ENCODE results near the gene PHF11. TPM values are rescaled to one million over a fixed set of nuclear protein-coding genes. Genes with fewer than 3 reads are reported as not detected.

The PHF11 gene
- total and polyA plus RNA-seq, 2 of the 8 experiments (the other 6 are each of a cell fraction or from before 2014, with no cell fraction given) = 6.1 to 8.1 TPM

- H3K4ac ChIP-seq (replicated peaks; ENCODE audit: insufficient read length, low read depth, low read length) = no peak overlapping the region
- no peak overlapping the region for H2BK15ac ChIP-seq (ENCODE audit: low read length)
- no peaks in the 10 kb centered on the region for H3K79me2 ChIP-seq (ENCODE audit: control insufficient read depth in 1 of 2, insufficient read depth in 2 of 2, low read length in 2 of 2)
- no peak overlapping the region for H2BK120ac ChIP-seq (replicated peaks; ENCODE audit: low read depth, low read length)
- H3K4me2 ChIP-seq (ENCODE audit: insufficient read depth in 1 of 2, low read depth in 2 of 2, low read length in 2 of 2) = no peak overlapping the region
- TF ChIP-seq TCF12 (IDR thresholded peaks at IDR 0.05; ENCODE audit: low read depth, low read length) (no peak), JUND (IDR thresholded peaks at IDR 0.05; ENCODE audit: low read length) (no peak), BRCA1 (IDR thresholded peaks at IDR 0.05; ENCODE audit: low read depth, low read length) (no peak), ASH2L (IDR thresholded peaks at IDR 0.05; ENCODE audit: low read length) (no peak), JUN (IDR thresholded peaks at IDR 0.05; ENCODE audit: low read depth, low read length) (no peak), CBX8 (IDR thresholded peaks at IDR 0.05; ENCODE audit: borderline replicate concordance, low read depth, low read length) (no peak), EGR1 (IDR thresholded peaks at IDR 0.05; ENCODE audit: borderline replicate concordance, low read depth, low read length) (no peak), PHF8 (conservative IDR thresholded peaks at IDR 0.05; ENCODE audit: low read depth, low read length) (no peak), GTF2F1 (IDR thresholded peaks at IDR 0.05; ENCODE audit: borderline replicate concordance, low read depth, low read length) (no peak), GABPA (IDR thresholded peaks at IDR 0.05; ENCODE audit: borderline replicate concordance, insufficient read depth, low read length) (no peak), CHD1 (IDR thresholded peaks at IDR 0.05; ENCODE audit: low read depth, low read length) (no peak), KDM5A (IDR thresholded peaks at IDR 0.05; ENCODE audit: low read length) (no peak)
- H4K91ac ChIP-seq (replicated peaks; ENCODE audit: insufficient read length, low read length) = no peak overlapping the region
- no peak overlapping the region for H2BK5ac ChIP-seq (ENCODE audit: low read depth, low read length)
- no peaks in the 10 kb centered on the region for H3K23me2 ChIP-seq (ENCODE audit: low read depth, low read length)
- H3K18ac ChIP-seq (ENCODE audit: extremely low read depth, low read length) = no peak overlapping the region
- H3K27me3 ChIP-seq (replicated peaks in 1 of 4; ENCODE audit: control insufficient read depth in 3 of 4, extremely low read depth in 1 of 4, insufficient read depth in 3 of 4, low read length in 3 of 4) = no peaks in the 10 kb centered on the region
- DNase-seq (ENCODE audit: low read depth in 1 of 2, low spot score in 2 of 2) = no peak
- H3K4me3 ChIP-seq (ENCODE audit: extremely low read depth in 1 of 4, insufficient read depth in 2 of 4, low read depth in 3 of 4, low read length in 4 of 4) = no peak overlapping the region
- H3K79me1 ChIP-seq (ENCODE audit: low read depth, low read length) = no peaks in the 10 kb centered on the region
- H2BK20ac ChIP-seq (ENCODE audit: low read length) = no peak overlapping the region
- H2AFZ ChIP-seq (ENCODE audit: low read length) = no peak overlapping the region
- H3K56ac ChIP-seq (replicated peaks; ENCODE audit: insufficient read length, low read depth, low read length) = no peak overlapping the region
- H3K4me1 ChIP-seq (replicated peaks in 1 of 4; ENCODE audit: control insufficient read depth in 3 of 4, insufficient read depth in 4 of 4, low read length in 3 of 4) = no peaks in the 10 kb centered on the region
- H3K27ac ChIP-seq (ENCODE audit: low read depth, low read length) = no peak overlapping the region
- H2BK12ac ChIP-seq (ENCODE audit: low read depth, low read length) = no peak overlapping the region
- H3K23ac ChIP-seq (ENCODE audit: insufficient read length) = no peak overlapping the region
- H3K14ac ChIP-seq (ENCODE audit: insufficient read length) = no peak overlapping the region
- ChIA-PET CTCF (ENCODE audit: partially characterized antibody) (interaction anchor here (0.6 to 1.4 kb wide), 7 partner anchors 8 to 244 kb away, joined by 3 to 4 read pairs (median 3); no protein-coding TSS in a partner anchor), POLR2A (ENCODE audit: partially characterized antibody) (interaction anchor here (0.6 kb wide), 1 partner anchor 77 kb away, joined by 3 read pairs; no protein-coding TSS in a partner anchor)
- WGBS, 2 experiments (ENCODE audit: extremely low coverage in 1 of 2, insufficient coverage in 1 of 2, insufficient read length in 1 of 2, insufficient replicate concordance in 2 of 2, low coverage in 1 of 2, low lambda C conversion rate in 2 of 2, missing lambda C conversion rate in 1 of 2) = 95% methylated on average over 5 of the region's 5 CpGs; no CpG with 5 or more reads in 1 of the 2 experiments
- no peak overlapping the region for H4K5ac ChIP-seq (ENCODE audit: insufficient read length, low read depth, low read length)
- peaks cover 0 to 3% (median 0%) of the 10 kb centered on the region in 4 experiments; a peak in 1 of 8 replicates for H3K36me3 ChIP-seq (ENCODE audit: control insufficient read depth in 2 of 4, insufficient read depth in 4 of 4, low read length in 3 of 4)
- FAIRE-seq = no peak
- no peak overlapping the region for H3K9ac ChIP-seq (replicated peaks in 1 of 4; ENCODE audit: extremely low read depth in 1 of 4, low read depth in 3 of 4, low read length in 3 of 4)
- H4K20me1 ChIP-seq (replicated peaks in 1 of 2; ENCODE audit: control insufficient read depth in 1 of 2, insufficient read depth in 2 of 2, low read length in 2 of 2) = no peaks in the 10 kb centered on the region
- H3K9me3 ChIP-seq (ENCODE audit: insufficient read depth in 2 of 2, low read depth in 1 of 2, low read length in 1 of 2) = no peaks in the 10 kb centered on the region
- H4K8ac ChIP-seq (ENCODE audit: extremely low read depth, insufficient read depth, low read length) = no peak overlapping the region
- no peak overlapping the region for H2AK5ac ChIP-seq (ENCODE audit: low read depth, low read length)
These were observed 29.2 kb downstream of the PHF11 start for GRCh38 chr13:49524740-49525501.
